Fibroblast of skin of left quadriceps (primary cell): Measurements from ENCODE around the gene APOL1.

Experiments
- DNase-seq, 2 experiments: peaks; one replicate each; pipeline ENCODE4 v3.0.0-alpha.2; 2013; ENCODE audit warnings: low read depth in 2 of 2

The APOL1 gene

DNA sequence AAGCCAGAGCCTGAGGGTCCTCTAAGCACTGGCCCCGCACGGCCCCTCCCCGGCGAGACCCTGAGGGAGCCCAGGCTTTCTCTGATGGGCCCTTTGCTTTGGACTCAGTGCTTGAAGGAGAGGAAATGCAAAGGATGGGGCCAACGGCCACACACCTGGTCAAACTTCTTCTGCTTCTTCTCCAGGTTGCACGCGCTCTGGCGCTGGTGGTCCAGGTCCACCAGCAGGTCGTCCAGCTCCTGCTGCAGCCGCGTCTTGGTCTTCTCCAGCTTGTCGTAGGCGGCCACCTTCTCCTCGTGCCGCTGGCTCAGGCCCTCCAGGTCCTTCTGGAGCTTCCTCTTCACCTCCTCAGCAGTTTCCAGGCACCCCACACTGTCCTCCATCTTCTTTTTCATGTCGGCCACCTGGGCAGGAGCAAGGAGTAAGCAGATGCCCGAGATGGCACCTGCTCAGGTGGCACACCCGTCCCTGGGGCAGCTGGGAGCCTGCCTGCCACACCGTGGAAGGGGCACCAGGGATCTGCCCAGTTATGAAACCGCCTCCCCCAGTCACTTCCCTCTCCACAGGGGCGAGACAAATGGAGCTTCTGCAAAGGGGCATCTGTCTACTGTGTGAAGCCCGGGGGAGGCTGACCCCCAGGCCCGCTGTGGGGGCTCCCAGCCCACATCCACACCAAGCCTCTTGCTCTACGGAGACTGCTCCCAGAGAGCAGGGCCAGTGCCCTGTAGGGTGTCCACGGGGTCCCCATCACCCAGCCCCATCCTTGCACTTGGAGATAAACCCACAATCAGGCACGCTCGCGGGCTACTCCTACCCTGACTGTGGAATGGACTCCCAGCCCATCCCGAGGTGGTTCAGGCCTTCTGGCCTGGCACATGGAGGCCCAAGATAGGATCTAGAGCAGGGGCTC is 39.2 kb downstream of the APOL1 start:
- no peak for DNase-seq

DNA sequence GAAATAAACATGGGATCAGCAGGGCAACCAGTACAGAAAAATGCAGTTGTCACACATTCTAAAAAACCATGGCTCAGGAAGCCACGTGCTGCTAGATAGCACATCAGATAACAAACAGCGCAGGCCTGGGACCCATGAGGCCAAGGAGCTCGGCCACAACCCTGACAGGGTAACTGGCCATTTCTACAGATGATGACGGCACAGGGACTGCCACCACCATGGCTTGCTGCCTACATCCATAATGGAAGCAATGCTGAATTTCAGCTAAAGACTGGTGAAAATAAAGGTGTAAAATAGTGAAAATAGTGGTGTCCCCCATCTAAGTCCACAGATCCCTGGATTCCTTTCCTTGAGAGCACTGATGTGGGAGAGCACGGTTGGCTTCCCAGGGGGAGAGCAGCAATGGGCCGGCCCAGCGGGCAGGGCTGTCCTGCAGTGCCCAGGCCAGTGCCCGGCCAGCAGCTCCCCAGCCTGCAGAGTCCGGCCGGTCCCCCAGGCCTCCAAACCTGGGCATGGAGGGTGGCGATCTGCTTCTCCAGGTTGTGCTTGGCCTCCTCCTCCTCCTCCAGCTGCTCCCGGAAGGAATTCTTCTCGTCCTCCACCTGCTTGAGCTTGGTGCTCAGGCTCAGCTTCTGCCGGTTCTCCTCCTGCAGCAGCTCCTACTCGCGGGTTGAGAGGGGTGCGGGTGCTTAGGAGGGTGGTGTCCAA is 40.0 kb downstream of the APOL1 start:
- no peak for DNase-seq

DNA sequence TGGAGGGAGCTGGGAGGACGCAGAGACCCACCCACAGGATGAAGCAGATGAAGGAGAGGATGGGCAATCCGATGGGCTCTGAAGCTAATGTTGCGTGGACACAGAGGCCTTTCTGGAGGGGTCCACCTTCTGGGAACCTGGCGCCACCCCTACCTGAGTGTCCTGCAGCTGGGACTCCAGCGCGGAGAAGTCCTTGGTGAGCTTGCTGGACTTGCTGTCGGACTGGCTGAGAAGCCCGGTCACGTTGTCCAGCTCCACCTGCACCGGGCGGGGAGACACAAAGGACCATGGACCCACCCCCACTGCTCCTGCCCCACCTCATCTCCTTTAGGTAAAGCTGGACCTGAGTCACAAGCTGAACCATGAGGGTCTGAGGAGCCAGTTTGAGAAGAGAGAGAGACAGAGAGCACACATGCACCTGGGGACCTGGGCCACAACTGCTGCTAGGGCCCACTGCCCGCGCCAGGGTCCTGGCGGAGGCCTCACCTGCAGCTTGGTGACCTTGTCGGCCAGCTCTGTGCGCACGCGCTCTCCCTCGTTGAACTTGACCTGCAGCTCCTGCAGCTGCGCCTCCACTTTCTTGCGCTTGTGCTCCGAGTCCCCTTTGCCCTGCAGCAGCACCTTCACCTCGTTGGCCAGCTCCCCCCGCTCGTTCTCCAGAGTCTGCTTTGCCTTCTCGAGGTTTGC is 40.8 kb downstream of the APOL1 start:
- DNase-seq, result no peak

DNA sequence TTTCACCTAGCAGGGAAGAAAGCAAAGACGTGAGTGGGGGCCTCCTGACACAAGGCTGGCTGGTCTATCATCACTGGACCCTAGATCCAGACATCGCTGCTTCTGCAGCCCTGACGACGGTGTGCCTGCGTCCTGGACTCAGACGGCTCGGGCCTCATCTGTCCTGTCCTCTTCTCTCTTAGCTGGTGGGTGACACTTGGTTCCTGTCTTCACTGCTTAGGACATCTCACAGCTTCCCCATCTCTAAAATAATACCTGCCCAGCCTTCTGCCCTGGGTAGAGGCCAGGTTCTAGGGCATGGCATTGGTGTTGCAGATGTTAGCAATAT is 41.3 kb downstream of the APOL1 start:
- no peak for DNase-seq

DNA sequence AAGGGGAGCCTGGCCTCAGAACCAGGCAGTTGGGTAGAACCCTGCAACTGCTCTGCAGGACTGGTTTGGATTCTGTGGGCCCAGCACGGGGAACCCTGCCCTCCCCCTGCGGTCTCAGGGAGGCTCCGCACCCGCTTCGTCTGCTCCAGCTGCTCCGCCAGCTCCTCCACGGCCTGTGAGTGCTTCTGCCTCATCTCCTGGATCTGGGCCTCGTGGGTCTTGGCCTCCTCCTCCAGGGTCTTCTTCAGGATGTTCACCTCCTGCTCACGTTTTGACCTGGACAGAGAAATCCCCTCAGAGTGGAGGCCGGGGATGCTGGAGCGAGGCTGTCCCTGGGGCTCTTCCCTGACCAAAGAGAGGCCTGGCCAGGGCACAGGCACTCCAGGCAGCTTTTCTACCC is 41.9 kb downstream of the APOL1 start:
- DNase-seq, result no peak

DNA sequence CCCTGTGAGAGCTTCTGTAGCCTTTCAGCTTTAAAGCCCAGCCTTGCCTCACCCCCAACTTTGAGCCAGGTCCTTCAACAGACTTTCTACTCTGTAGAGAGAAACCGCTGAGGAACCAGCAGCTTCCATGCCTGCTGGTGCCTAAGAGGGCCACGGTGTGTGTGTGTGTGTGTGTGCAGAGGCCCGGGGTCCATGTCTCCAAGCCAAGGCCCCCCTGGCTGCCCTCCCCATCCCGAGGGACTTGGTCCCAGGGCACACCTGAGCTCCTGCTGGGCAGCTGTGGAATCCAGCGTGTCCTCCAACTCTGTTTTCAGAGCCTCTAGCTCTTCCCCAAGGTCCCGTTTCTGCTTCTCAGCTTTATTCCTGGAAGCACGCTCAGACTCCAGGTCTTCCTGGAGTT is 42.3 kb downstream of the APOL1 start:
- DNase-seq, result no peak

DNA sequence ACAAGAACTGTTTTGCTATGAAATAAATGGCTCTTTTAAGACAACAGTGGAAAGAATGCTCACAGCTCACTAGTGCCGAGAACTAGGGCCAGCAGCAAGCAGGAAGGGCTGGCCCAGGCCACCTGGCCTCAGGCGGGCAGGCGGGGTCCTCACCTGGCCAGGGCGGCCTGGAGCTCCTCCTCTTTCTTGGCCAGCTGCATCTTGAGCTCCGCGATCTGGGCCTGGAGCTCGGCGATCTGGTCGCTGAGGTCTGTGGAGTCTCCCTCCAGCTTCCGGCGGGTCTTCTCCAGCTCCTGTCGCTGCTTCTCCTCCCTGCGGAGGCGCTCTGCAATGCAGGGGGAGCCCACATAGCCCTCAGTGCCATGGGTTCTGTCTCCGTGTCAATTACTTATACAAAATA is 43.8 kb downstream of the APOL1 start:
- no peak for DNase-seq

DNA sequence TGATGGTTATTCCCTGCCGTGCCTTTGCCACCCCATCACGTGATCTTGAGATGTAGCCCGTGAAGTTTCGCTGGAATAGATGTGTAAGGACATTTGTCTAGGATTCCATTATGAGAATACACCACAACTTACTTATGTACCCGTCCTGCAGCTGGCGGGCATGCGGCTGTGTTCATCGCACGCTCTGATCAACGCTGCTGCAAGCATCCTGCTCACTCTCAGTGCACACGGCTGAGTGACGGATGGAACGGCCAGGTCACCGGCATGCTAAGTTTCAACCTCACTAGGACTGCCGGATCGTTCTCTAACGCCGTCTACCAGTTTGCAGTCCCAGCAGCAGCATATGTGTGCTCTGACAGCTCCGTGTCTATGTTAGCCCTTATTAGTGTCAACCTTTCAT is 44.6 kb downstream of the APOL1 start:
- DNase-seq, result no peak

DNA sequence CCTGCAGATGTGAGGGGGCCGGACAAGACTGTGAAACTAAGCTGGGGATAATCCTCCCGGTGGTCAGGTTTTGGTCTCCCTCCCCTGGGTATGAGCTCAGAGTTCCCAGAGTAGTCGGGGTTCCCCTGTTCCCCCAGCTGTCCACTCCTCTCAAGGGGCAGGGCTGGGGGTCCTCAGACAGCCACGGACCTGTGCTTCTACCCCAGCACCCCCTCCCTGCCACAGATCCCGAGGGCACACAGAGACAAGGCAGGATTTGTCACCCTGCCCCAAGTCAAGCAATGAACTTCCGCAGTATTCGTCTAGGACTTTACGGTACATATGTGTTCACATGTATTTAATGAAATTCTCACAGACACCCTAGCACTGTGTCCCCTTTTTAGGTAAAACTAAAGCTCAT is 45.2 kb downstream of the APOL1 start:
- no peak for DNase-seq

DNA sequence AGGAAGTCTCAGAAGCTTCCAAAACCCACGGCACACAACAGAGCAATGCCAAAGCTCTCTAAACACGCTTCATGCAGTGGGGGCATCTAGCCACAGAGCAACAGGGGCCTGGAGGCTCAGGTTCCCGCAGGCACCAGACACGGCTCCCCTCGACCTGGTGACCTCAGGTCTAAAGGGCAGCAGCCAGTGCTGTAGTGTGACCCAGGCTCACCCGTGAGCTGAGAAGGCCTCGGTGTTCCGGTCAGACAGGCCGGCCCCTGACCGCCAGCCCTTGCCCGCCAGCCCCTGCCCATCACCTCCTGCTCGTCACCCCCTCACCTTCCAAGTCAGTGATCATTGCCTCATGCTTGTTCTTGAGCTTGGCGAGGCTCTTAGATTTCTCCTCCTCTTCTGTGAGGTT is 45.7 kb downstream of the APOL1 start:
- DNase-seq, result no peak

DNA sequence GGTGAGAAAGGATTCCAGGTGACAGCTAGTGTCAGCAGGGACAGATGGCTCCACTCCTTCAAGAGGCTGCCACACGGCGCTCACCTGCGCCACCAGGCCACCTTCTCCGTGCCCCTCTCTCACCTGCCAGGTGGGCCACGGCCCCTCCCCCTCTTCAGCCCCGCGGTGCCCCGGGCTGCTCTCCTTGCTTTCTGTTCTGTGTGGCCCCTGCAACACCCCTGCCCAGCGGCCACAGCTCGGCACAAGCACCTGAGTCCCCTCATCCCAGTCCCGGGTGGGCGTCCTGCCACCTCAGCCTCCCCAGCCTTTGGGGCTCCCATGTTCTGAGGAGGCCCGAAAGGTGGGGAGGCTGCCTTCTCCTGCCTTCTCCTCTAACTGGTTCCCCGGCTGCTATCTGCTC is 46.4 kb downstream of the APOL1 start:
- no peak for DNase-seq

DNA sequence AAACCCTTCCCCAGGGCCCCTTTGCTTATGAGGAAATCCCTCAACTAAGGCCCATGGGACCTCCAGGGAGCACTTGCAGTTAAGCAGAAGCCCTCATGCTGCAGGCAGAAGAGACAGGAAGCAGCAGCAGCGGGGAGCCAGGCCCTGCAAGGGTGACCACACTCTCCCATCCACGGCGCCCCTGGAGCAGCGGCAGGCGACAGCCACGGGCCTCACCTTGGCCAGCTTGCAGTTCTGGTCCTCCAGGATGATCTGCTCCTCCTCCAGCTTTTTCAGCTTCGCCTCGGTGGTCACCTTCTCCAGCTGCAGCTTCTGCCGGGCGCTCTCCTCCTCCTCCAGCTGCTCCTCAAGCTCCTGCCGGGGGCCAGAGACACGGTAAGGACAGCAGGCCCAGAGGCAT is 47.0 kb downstream of the APOL1 start:
- no peak for DNase-seq

DNA sequence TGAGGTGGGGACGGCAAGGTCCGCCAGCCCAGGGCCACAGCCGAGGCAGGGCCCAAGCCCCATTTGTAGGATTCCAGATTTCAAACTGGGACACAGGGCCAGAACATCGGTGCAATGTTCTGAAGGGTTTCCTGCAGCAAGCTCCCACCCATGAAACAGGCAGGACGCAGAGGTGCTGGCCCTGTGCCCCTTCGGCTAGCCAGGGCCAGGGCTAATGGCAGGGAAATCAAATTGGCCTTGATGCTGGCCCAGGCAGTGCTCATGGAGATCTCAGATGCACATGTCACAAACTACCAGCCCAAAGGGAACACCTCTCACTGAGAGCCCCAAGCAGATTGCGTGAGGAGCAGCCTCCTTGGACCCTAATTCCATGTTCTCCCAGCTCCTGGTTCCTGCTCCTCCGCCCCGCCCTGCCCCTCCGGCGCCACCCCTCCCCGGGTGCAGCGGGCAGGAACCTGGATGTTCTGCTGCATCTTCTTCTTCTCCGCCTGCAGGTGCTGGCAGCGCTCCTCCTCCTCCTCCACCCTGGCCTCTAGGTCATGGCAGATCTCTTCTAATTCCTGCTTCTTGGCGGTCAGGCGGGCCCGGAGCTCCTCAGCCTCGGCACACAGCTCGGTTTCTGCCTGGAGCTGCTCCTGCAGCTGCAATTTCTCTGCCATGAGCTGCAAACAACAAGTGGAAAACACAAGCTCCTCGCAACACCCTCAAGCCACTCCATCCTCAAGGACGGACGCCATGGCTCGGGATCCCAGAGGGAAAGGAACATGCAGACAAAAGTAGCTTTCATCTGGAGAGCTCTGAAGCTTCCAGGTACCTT is 47.7 kb downstream of the APOL1 start:
- no peak for DNase-seq

DNA sequence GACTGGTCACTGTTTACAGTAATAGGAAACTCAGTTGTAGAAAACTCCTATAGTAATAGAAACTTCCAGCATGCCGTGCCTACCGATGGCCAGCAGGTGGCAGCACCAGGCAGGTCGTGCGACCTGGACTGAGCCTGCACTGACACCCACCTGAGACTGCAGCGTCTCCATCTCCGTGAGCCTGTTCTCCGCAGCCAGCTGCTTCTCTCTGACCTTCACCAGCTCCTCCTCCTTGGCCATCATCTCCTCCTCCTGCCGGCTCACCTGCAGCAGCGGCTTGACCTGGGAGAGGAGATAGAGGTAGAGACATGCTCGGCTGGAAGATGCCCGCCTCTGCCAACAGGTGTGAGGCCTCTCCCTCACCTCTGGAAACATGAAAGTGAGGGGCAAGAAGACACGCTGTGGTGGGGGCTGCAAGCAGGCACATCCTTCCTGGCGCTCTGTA is 48.5 kb downstream of the APOL1 start:
- DNase-seq, result peak in 1 of 2 experiments; percentile 22

DNA sequence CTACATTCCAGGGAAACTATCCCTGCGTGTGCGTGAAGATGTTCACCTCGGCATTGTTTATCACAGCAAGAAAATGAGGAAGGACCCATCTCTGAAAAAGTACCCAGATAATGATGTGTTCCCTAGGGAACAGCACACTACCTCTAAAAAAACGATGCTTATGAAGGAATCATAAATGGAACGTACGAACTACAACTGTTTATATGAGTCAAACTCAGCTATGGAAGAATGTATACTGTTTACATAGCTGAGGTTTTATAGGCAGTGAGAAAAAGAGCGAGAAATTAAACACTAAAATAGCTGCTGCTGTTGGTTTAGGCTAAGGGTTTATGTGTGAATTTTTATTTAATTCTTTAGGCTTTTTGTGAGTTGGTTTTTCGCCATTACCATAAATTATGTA is 48.9 kb downstream of the APOL1 start:
- peak; percentile 58 to 61 for DNase-seq

DNA sequence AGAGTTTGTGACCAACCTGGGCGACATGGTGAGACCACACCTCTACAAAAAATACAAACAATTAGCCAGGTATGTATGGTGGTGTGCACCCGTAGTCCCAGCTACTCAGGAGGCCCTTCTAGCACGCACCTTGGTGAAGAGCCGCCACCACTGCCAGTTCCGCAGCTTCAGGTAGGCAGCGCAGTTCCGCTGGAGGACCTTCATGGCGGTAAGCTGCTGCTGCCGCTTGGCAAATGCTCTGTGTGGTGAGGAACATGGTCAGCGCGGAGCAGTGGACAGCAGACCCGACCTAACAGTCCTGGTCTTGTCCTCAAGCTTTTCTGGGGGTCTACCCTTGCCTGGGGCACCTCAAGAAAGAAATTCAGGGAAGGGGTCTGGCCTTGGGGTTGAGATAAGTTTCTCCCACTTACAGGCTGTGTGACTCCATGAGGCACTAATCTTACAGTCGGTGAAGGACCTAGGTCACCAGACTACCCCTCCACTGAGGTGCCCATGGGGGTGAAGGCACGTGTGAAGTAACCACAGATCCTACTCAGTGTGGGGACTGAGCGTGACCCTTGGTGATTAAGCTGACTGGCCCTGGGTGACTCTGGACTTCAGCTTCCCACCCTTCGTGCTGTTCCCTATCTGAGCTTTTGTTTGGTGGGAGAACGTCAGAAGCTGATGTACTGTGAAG is 49.6 kb downstream of the APOL1 start:
- DNase-seq, result no peak

DNA sequence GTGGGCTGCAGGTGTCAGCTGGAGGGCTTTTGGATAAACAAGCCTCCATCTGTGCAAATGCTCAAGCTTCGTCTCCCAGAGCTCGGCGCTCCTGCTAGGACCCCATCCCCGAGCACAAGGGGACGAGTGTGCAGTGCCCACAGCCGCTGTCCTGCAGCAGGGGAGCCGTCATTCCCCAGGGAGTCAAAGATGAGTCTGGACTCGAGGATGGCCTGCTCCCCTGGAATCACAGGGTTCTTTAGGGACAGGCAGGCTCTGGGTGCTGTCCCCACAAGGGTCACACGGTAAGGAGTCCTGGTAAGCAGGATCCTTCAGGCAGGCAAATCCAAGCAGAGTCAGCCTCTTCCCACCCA is 50.2 kb downstream of the APOL1 start:
- no peak for DNase-seq

DNA sequence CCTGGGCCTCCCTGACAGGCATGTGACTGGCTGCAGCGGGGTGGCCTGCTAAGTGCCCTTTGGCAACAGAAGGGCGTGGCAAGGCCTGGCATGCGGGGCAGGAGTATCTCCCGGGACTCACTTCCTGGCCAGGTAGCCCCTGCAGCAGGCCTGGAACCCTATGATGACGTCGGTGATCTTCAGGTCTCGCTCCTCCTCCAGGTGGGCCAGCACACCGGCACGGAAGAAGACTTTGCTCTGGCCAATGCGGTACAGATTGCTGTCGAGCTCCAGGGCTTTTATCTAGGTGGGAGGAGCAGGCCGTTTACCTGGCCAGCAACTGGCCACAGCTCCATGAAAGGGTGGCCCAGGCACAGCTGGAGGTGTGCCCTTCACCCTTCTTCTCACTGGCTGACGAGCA is 50.9 kb downstream of the APOL1 start:
- DNase-seq, result no peak

DNA sequence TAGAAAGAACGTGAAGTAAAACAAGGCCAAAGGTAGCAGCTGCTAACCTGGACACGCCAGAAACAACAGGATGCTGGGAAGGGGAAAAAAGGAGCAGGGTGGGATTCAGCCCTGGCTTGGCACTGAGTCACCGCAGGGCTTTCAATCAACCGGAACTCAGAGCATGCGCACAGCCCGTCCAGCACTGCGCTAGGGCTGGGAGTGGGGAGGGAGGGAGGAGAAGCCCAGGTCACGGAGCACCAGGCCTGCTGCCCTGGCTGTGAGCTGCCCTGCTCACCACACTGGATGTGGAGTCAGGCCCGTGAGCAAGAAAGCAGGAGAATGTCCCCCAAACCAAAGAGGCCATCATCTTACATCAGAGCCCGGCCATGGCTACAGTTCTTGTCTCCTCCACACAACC is 51.5 kb downstream of the APOL1 start:
- DNase-seq, result no peak

DNA sequence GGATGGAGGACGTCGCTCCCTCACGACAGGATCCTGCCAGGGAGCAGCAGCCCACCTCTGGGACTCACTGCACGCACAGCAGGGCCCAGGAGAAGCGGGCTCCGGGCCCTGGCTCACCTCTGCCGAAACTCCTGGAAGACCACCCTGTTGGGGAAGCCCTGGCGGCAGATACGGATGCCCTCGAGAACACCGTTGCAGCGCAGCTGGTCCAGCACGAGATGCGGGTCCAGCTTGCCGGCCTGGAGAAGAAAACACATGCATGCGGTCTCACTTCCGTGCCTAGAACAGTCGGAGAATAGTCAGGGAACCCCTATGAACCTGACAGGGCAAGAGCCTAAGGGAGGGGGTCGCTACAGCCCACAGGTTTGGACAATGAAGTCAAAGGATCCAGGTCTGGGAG is 52.9 kb downstream of the APOL1 start:
- DNase-seq, result no peak

DNA sequence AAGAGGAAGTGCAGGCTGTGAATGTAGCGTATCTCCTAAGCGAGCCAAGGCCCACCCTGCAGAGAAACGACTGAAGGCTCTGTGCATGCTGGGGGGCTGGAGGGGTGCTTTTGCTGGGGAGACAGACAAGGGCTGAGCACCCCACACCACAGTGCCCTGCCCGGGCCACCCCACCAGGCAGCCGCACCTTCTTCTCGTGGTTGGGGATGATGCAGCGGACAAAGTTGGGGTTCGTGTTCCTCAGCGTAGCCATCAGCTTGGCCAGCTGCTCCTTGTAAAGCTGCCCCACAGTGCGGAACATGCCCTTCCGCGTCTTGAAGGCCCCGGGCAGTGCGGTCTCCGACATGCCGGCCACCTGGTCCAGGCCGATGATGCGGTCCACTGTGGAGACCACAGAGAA is 53.3 kb downstream of the APOL1 start:
- no peak for DNase-seq
